ENCODE results near the gene MYO16. TPM values are rescaled to one million over a fixed set of nuclear protein-coding genes. Genes with fewer than 3 reads are reported as not detected.

The MYO16 gene
- total and polyA plus RNA-seq, 8 donors, result 0.03 to 0.47 (median 0.16) TPM

DNA sequence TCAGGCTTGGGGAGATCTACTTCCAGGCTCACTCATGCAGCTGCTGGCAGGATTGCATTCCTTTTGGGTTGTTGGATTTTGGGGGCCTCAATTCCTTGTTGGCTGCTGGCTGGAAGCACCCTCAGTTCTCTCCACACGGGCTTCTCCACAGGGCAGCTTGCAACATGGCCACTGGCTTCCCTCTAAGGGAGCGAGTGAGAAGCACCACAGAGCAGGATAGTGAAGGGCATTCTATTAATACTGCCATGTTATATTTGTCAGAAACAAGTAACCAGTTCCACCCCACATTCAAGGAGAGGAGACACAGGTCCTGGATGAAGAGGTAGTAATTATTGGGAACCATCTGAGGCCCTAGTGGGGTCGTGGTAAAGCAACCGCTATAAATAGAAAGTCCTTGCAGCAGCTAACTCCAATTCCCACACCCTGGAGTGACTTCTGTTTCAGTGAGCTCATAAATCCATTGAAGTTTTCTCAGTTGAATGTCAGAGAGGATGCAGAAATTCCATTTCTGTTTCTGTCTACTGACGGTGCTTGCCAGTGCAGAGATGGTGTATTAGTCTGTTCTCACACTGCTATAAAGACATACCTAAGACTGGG is 598.0 kb downstream of the MYO16 start:
- 67 to 70% methylated on average over 5 of the region's 5 CpGs for WGBS, 2 donors
- FAIRE-seq (no peak), DNase-seq (no peak), ATAC-seq (no peak)
- H3K9me3 ChIP-seq, result no peaks in the 10 kb centered on the region
- H3K4me1 ChIP-seq, result no peaks in the 10 kb centered on the region
- intact Hi-C loops (cut with DNase I), result no loop called here
- no peaks in the 10 kb centered on the region for H3K27me3 ChIP-seq
- no peak overlapping the region for H3K27ac ChIP-seq
- no peaks in the 10 kb centered on the region for H3K36me3 ChIP-seq
- TF ChIP-seq, protein P1, sequence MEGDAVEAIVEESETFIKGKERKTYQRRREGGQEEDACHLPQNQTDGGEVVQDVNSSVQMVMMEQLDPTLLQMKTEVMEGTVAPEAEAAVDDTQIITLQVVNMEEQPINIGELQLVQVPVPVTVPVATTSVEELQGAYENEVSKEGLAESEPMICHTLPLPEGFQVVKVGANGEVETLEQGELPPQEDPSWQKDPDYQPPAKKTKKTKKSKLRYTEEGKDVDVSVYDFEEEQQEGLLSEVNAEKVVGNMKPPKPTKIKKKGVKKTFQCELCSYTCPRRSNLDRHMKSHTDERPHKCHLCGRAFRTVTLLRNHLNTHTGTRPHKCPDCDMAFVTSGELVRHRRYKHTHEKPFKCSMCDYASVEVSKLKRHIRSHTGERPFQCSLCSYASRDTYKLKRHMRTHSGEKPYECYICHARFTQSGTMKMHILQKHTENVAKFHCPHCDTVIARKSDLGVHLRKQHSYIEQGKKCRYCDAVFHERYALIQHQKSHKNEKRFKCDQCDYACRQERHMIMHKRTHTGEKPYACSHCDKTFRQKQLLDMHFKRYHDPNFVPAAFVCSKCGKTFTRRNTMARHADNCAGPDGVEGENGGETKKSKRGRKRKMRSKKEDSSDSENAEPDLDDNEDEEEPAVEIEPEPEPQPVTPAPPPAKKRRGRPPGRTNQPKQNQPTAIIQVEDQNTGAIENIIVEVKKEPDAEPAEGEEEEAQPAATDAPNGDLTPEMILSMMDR (IDR thresholded peaks at IDR 0.05), result no peak
- no peak overlapping the region for H3K4me3 ChIP-seq

DNA sequence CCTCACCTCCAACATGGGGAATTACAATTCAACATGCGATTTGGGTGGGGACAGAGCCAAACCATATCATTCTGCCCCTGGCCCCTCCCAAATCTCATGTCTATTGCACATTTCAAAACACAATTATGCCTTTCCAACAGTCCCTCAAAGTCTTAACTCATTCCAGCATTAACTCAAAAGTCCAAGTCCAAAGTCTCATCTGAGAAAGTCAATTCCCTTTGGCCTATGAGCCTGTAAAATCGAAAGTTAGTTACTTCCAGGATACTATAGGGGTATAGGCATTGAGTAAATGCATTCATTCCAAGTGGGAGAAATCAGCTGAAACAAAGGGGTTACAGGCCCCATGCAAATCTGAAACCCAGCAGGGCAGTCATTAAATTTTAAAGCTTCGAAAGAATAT is 598.8 kb downstream of the MYO16 start:
- WGBS, 2 donors, result 73 to 84% methylated on average over 3 of the region's 3 CpGs
- no peak for ATAC-seq
- TF ChIP-seq, protein P1 (IDR thresholded peaks at IDR 0.05), result no peak
- Histone ChIP-seq H3K4me3 (no peak overlapping the region), H3K36me3 (no peaks in the 10 kb centered on the region), H3K27ac (no peak overlapping the region), H3K4me1 (no peaks in the 10 kb centered on the region), H3K27me3 (no peaks in the 10 kb centered on the region), H3K9me3 (no peaks in the 10 kb centered on the region)
- no peak for FAIRE-seq
- DNase-seq, result no peak
- intact Hi-C loops (cut with DNase I), result no loop called here

DNA sequence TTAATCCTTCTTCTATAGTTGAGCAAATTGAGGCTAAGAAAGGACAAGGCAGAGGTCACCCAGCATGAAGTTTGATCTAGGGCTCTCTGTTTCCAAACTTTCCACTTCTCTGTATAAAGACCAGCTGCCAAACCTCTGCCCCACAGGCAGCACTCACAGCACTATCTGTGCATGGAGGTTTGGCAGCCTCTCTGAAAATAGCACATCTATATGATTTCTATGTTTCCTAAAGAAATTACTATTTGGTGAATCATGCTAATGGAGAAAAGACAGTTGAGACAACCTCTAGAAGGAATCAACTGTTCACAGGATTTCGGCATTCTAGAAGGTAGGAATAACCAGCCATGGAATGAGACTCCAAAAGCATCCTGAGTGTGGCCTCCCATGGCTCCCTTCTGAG is 602.5 kb downstream of the MYO16 start:
- Histone ChIP-seq H3K27me3 (no peaks in the 10 kb centered on the region), H3K4me1 (no peaks in the 10 kb centered on the region), H3K4me3 (no peak overlapping the region), H3K36me3 (no peaks in the 10 kb centered on the region), H3K9me3 (no peaks in the 10 kb centered on the region), H3K27ac (no peak overlapping the region)
- DNase-seq, result no peak
- TF ChIP-seq, protein P1 (IDR thresholded peaks at IDR 0.05), result no peak
- WGBS, 2 donors, result 75 to 77% methylated on average over 1 of the region's 1 CpG
- intact Hi-C loops (cut with DNase I), result no loop called here
- ATAC-seq, result no peak
- no peak for FAIRE-seq

DNA sequence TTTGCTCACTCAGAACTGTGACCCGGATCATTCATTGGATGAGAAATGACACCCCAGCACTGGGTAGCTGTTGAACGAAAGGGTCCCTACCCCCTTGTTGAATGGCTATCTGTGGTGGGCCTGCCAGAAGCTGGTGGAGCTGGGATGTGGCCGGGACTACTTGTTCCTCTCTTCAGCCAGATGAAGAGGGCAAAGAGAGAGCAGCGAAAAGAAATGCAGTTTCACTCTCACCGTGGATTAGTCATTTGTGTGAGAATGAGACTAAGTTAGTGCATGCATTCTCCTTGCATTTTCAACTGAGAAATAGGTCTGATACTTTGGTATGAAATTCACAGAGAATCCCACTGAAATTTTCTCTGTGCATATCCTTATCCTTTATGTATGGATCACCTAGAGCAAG is 603.9 kb downstream of the MYO16 start:
- no peak for FAIRE-seq
- 68 to 75% methylated on average over 5 of the region's 5 CpGs for WGBS, 2 donors

DNA sequence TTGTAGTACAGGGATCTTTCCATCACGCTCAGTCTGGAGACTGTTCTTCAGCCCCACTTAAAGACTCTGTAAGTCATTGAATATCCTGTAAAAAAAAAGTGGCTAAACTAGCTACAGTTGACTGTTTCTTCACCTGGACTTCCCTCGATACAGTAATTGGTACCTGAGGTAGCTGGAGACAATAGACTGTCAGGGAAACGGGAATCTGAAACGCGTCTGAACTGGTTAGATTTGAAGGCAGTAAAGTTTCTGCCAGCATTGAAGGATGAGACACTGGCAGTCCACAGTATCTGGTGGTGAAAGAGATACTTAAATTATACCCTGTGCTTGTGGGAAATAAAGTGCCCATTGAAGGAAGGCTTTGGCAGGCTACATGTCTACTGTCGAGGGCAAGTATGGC is 606.5 kb downstream of the MYO16 start:
- Histone ChIP-seq H3K27me3 (no peaks in the 10 kb centered on the region), H3K9me3 (no peaks in the 10 kb centered on the region), H3K27ac (no peak overlapping the region), H3K4me1 (no peaks in the 10 kb centered on the region), H3K4me3 (no peak overlapping the region), H3K36me3 (no peaks in the 10 kb centered on the region)
- ATAC-seq (no peak), FAIRE-seq (no peak), DNase-seq (no peak)
- intact Hi-C loops (cut with DNase I), result no loop called here
- TF ChIP-seq, protein P1 (IDR thresholded peaks at IDR 0.05), result no peak
- WGBS, 2 donors, result 59 to 65% methylated on average over 6 of the region's 6 CpGs

More for the DNA sequence above, 603.9 kb downstream of the MYO16 start:
- ATAC-seq (no peak), DNase-seq (no peak)
- intact Hi-C loops (cut with DNase I), result no loop called here
- H3K36me3 ChIP-seq, result no peaks in the 10 kb centered on the region
- no peak overlapping the region for H3K4me3 ChIP-seq
- no peaks in the 10 kb centered on the region for H3K4me1 ChIP-seq
- H3K27ac ChIP-seq, result no peak overlapping the region
- H3K27me3 ChIP-seq, result no peaks in the 10 kb centered on the region
- no peaks in the 10 kb centered on the region for H3K9me3 ChIP-seq
- TF ChIP-seq, protein P1 (IDR thresholded peaks at IDR 0.05), result no peak
